ENCODE data around the gene FAT4.

FAT4 gene, protein sequence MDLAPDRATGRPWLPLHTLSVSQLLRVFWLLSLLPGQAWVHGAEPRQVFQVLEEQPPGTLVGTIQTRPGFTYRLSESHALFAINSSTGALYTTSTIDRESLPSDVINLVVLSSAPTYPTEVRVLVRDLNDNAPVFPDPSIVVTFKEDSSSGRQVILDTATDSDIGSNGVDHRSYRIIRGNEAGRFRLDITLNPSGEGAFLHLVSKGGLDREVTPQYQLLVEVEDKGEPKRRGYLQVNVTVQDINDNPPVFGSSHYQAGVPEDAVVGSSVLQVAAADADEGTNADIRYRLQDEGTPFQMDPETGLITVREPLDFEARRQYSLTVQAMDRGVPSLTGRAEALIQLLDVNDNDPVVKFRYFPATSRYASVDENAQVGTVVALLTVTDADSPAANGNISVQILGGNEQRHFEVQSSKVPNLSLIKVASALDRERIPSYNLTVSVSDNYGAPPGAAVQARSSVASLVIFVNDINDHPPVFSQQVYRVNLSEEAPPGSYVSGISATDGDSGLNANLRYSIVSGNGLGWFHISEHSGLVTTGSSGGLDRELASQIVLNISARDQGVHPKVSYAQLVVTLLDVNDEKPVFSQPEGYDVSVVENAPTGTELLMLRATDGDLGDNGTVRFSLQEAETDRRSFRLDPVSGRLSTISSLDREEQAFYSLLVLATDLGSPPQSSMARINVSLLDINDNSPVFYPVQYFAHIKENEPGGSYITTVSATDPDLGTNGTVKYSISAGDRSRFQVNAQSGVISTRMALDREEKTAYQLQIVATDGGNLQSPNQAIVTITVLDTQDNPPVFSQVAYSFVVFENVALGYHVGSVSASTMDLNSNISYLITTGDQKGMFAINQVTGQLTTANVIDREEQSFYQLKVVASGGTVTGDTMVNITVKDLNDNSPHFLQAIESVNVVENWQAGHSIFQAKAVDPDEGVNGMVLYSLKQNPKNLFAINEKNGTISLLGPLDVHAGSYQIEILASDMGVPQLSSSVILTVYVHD (N-terminal part only)

DNA sequence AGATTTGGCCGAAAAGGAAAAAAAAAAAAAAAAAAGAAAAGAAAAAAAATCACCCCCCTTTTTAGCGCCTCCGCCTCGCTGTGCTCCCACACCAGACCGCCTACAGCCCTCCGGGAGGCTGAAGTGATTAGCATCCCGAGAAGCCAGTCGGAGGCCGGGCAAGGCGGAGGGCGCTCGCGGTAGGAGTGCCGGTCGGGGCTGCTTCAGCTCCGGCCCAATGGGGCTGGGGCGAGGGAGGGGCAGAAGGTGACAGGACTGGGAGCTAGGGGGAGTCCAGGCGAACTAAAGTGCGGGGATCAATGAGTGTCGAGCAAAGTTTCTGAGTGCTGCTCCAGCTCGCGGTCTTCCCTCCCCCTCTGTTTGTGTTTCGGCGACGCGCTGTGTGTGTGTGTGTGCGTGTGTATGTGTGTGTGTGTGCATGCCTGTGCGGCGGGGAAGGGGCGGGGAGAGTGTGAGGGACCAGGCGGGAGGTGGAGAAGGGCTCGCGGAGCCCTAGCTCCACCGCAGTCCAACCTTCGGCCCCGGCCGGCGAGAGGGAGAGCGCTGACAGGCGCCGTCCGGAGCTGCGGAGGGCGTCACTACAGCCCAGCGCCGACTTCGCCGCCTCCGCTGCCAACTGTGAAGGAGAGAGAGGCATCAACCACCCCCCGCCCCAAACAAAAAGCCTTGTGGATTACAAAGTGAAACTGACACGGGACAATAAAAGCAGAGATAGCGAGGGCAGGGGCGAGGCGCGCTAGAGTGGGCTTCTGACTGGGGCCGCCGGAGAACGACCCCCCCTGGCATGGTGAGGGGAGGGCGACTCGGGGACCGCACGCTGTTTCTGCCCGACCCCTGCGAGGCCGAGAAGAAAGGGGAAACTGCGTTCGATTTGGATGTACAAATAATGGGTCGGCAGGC lies at the start of gene FAT4:
TSS of gene FAT4 (plus strand) at position 280 of the 900 bp plus-strand sequence. CDS start 1,457 bp downstream, outside the sequence.
- no peak for DNase-seq (ENCODE audit: low read depth in 2 of 2, low spot score in 1 of 2)

GRCh38 chr4:125265846-125266245 lies 48.9 kb upstream of the FAT4 start:
- DNase-seq (ENCODE audit: low read depth in 2 of 2, low spot score in 1 of 2) = no peak

DNA sequence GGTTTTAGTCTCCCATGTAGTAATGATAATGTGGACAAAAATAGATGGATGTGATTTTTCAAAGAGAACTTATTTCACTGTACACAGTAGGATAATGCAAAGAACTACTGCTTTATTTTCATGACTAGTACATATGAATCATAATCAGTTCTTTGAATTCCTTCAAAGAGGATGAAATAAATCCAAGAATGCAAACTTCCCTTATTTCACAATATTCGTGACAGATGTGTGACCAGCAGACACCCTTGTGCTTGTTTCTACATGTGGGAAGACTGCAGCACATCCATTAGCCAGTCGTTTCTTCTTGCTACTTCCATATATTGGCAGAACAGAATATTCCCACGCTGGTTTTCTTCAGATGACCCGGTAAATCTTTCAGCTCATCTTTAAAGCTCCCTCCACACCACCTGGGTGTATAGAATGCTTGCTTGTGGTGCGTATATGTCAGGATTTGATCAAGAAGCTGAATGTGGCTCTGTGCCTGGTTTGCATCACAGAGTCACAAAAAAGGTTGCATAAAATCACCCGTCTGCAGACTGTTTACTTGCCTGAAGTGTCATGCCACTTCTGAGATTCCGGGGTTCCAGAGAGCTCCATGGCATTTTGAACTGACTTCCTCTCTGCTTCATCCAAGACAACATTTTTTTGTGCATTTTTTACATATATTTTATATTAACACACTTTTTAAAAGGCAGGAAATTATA lies 47.7 kb upstream of the FAT4 start:
- no peak for DNase-seq (ENCODE audit: low read depth in 2 of 2, low spot score in 1 of 2)

DNA sequence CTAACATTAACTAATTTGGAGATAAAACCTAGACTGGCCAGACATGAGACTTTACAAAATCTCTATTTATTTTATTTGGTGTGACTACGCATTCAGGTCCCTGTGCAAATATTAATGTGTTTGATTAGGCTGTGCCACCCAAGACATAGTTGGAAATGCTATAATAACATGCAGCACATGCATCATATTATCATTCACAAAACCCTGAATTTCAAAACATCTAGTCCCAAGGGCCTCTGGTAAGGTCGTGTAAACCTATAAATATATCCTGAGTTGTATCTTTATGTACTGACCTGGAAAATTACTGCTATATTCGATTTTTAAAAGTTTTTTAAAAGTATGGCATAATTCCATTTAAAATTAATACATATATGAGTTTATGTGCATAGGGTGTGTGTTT lies 47.1 kb upstream of the FAT4 start:
- no peak for DNase-seq (ENCODE audit: low read depth in 2 of 2, low spot score in 1 of 2)

DNA sequence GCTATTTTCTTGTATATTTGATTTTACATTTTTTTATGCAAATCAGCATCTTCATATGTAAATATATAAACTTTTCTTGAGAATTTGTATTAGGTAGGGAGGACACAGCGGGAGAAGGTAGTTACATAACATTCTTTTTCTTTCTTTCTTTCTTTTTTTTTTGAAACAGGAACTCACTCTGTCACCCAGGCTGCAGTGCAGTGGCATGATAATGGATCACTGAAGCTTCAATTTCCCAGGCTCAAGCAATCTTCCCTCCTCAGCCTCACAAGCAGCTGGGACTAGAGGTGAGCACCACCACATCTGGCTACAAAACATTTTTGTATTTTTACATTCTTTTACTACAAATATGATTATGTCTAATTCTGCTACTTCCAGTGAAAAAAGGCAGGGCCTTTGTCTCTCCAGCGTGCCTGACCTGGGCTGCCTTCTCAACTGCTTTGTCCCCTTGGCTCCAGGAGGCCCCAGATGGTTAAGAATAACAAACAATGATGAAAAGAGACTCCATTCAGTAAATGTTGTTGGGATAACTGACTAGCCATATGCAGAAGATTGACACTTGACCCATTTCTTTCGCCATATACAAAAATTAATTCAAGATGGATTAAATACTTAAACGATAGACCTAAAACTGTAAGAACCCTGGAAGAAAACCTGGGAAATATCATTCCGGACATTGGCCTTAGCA lies 46.5 kb upstream of the FAT4 start:
- no peak for DNase-seq (ENCODE audit: low read depth in 2 of 2, low spot score in 1 of 2)

- no peak for DNase-seq (ENCODE audit: low read depth in 2 of 2, low spot score in 1 of 2)
Measured at GRCh38 chr4:125276811-125277210, 37.9 kb upstream of the FAT4 start.

DNA sequence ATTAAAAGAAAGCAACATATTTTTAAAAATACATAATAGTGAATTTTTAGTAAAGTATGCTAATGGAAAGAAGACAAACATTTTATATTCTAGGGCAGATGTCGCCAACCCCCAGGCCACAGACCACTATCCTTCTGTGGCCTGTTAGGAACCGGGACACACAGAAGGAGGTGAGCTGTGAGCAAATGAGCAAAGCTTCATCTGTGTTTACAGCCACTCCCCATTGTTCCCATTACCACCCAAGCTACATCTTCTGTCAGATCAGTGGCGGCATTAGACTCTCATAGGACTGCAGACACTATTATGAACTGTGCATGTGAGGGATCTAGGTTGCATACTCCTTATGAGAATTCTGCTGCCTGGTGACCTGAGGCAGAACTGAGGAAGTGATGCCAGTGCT lies 37.0 kb upstream of the FAT4 start:
- DNase-seq (ENCODE audit: low read depth in 2 of 2, low spot score in 1 of 2) = no peak

DNA sequence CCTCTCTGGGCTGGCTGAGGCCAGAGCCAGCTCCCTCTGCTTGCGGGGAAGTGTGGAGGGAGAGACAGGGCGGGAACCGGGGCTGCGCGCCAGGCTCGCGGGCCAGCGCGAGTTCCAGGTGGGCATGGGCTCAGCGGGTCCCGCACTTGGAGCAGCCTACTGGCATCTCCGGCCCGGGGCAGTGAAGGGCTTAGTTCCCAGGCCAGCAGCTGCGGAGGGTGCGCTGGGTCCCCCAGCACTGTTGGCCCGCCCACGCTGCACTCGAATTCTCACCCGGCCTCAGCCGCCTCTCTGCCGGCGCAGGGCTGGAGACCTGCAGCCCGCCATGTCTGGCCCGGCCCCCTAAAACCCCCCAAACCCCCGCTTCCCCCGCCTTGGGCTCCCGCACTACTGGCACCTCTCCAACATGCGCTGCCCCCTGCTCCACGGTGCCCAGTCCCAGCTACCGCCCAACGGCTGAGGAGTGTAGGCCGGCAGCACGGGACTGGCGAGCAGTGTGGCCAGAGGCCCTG lies 33.8 kb upstream of the FAT4 start:
- DNase-seq (ENCODE audit: low read depth in 2 of 2, low spot score in 1 of 2) = no peak

DNA sequence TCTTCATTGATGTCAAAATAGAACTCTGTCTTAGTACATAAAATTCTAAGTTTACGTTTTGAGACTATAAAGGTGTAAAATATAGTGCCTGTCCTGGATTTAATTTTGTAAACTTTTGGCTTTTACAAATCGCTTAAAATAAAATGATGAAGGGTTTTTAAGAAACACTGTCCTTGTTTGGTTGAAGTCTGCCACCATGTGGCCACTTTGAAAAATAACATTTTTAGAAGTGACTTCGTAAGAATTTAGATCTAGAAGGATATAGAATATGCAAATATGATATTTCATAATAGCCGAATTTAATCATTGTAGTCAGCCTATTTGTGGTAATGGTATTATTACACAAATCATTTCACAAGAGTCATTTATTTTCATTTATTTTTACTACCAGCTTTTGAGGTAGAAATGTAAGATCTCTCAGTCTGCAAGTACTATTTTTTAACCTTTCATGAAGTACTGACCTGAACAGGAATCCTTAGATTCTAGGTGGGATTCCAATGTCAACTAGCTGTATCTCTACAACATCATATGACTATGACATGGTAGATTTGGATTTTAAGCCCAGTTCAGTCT lies 31.0 kb upstream of the FAT4 start:
- DNase-seq (ENCODE audit: low read depth in 2 of 2, low spot score in 1 of 2) = no peak

DNA sequence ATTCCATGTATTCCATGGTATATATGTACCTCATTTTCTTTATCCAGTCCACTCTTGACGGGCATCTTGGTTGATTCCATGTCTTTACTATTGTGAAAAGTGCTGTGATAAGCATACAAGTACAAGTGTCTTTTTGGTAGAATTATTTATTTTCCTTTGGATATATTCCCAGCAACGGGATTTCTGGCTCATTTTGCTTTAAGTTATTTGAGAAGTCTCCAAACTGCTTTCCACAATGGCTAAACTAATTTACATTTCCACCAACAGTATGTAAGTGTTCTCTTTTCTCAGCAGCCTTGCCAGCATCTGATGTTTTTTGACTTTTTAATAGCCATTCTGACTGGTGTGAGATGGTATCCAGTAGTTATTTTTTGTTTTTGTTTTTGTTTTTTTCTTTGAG lies 17.6 kb upstream of the FAT4 start:
- no peak for DNase-seq (ENCODE audit: low read depth in 2 of 2, low spot score in 1 of 2)

- no peak for DNase-seq (ENCODE audit: low read depth in 2 of 2, low spot score in 1 of 2)
Measured at GRCh38 chr4:125303058-125303457, 11.7 kb upstream of the FAT4 start.

- DNase-seq (ENCODE audit: low read depth in 2 of 2, low spot score in 1 of 2) = no peak
Measured at GRCh38 chr4:125303821-125304220, 10.9 kb upstream of the FAT4 start.

- no peak for DNase-seq (ENCODE audit: low read depth in 2 of 2, low spot score in 1 of 2)
Measured at GRCh38 chr4:125306112-125306511, 8.6 kb upstream of the FAT4 start.

DNA sequence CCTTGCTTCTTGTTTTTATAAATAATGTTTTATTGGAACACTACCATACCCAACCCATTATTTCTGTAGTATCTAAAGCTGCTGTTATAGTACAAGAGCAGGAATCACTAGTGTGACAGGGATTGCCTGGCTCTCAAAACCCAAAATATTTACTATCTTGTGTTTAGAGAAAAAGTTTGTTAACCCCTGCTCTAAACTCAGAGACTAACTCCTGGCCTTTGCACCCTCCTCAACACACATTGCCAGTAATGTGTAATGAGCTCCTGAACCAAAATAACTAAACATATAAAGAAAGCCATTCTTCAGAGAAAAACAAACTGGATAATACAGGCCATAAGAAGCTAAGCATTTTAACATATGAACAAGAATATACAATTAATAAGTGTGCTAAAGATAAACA lies 8.2 kb upstream of the FAT4 start:
- DNase-seq (ENCODE audit: low read depth in 2 of 2, low spot score in 1 of 2) = no peak

GRCh38 chr4:125311503-125311902 lies 3.3 kb upstream of the FAT4 start:
- no peak for DNase-seq (ENCODE audit: low read depth in 2 of 2, low spot score in 1 of 2)

DNA sequence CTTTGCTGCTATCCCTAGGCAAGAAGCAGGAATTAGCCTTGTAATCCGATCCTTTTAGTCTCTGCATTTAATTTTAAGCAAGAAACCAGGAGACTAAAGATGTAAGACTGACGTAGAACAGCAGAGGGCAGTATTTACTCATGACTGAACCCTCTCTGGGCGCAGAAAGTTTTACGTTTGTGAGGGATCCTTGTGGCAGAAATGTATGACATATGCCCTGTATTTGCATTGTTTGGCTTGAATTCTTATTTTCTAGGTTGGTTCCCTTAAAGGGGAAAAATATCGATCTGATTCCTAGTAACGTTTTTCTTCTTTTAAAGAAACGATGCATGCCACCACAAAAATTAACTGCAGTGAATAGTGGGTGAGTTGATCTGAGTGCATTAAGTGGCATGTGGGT lies 1.3 kb upstream of the FAT4 start:
- DNase-seq (ENCODE audit: low read depth in 2 of 2, low spot score in 1 of 2) = no peak

GRCh38 chr4:125313989-125314667 lies 627 bp upstream of the FAT4 start:
- DNase-seq (ENCODE audit: low read depth in 2 of 2, low spot score in 1 of 2) = no peak

GRCh38 chr4:125315576-125316400 lies 1.0 kb downstream of the FAT4 start:
- DNase-seq (ENCODE audit: low read depth in 2 of 2, low spot score in 1 of 2) = no peak
